ENCODE data around the gene UBE3D. TPM values are rescaled to one million over a fixed set of nuclear protein-coding genes. Genes with fewer than 3 reads are reported as not detected.

UBE3D gene
- total RNA-seq, 2 donors from 2014 or later = 6.0 to 11.9 TPM

DNA sequence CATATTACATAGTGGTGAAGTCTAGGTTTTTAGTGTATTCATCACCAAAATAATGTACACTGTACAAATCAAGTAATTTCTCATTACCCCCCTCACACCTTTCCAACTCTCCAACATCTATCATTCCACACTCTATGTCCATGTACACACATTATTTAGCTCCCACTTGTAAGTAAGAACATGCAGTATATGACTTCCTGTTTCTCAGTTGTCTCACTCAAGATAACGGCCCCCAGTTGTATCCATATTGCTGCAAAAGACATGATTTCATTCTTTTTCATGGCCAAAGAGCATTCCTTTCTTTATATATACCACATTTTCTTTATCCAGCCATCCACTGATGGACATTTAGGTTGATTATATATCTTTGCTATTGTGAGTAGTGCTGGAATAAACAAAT lies 86.0 kb downstream of the UBE3D start:
- Mint-ChIP-seq H3K9me3 (no peaks in the 10 kb centered on the region), H3K27ac (no peak overlapping the region), H3K4me3 (no peak overlapping the region), H3K36me3 (no peaks in the 10 kb centered on the region), H3K27me3 (no peaks in the 10 kb centered on the region), H3K4me1 (ENCODE audit: low read depth in 2 of 2) (no peaks in the 10 kb centered on the region)
- no peak for ATAC-seq
- DNase-seq (ENCODE audit: low spot score) = no peak

DNA sequence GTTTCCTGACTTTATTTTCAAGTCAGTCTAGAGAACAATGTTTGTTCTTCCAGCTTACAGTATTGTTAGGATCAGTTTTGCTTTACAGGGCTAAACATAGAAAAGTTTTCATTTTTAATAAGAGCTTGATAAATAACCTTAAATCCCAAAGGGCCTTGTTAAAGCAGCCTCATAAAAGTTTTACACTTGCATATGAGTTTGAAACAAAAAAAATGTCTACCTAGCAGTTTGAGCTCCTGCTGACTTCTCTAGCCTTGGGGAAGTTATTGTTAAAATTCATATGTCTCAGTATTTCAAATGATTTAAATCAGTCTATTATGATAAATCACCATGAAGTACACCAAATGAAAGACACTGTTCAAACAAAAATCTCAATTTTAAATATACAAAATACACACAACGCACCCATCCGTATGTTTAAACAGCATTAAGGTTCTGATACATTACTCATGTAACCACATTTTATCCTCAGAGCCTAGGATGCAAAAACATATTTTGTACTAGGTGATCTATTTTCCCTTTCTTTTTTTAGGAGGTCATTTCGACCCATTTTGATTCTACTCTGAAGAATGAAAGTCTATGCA lies 87.2 kb downstream of the UBE3D start:
- Mint-ChIP-seq H3K4me3 (no peak overlapping the region), H3K27me3 (no peaks in the 10 kb centered on the region), H3K4me1 (ENCODE audit: low read depth in 2 of 2) (no peaks in the 10 kb centered on the region), H3K36me3 (no peaks in the 10 kb centered on the region), H3K9me3 (no peaks in the 10 kb centered on the region), H3K27ac (no peak overlapping the region)
- DNase-seq (ENCODE audit: low spot score) (no peak), ATAC-seq (no peak)

DNA sequence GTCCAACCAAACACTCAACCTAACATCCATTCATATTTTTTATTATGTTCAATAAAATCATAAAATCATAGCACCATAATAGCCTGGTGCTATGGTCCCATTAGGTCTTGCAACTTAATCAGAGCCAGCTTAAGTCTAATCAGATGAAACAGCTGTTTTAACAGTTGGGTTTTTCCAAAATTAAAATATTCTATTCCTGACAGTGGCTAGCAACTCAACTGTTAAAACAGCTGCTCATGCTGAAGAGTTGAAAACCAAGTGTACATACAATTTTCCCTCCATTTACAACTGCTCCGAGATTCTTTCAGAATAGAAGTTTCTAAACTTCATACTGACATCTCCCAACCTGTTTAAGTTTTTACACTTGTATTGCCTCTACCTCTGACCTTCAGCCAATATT lies 89.5 kb downstream of the UBE3D start:
- ATAC-seq (no peak), DNase-seq (ENCODE audit: low spot score) (no peak)
- H3K9me3 Mint-ChIP-seq = no peaks in the 10 kb centered on the region
- no peak overlapping the region for H3K4me3 Mint-ChIP-seq
- no peaks in the 10 kb centered on the region for H3K27me3 Mint-ChIP-seq
- peaks cover 5% of the 10 kb centered on the region in 2 donors for H3K4me1 Mint-ChIP-seq (ENCODE audit: low read depth in 2 of 2)
- H3K36me3 Mint-ChIP-seq = no peaks in the 10 kb centered on the region
- H3K27ac Mint-ChIP-seq = no peak overlapping the region

DNA sequence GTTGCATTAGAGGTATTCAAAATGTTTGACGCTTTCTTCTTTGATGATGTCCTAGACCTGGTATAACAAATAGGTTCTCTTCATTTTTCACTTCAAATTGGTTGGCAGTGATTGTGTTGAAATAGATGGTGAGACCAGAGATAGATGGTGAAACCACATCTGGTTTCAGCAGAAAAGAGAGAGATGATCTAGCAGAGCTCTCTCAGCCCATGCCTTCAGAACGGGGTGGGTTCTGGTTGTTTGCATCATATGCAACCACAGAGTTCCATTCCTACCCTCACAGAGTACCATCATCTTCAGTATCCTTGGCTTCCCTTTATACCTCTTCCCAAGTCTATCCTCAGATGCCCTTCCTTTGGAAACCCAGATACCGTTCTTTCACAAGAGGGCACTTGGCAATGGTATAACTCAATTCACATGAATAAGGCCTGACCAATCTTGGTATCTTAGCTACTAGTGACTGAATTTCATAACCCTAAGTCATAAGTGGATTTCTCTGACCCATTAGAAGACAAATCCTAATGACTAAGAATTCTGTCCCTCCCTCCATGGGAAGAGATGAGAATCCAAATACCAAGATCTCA lies 93.7 kb downstream of the UBE3D start:
- Mint-ChIP-seq H3K27ac (no peak overlapping the region), H3K4me1 (ENCODE audit: low read depth in 2 of 2) (peaks cover 5% of the 10 kb centered on the region in 2 donors), H3K36me3 (no peaks in the 10 kb centered on the region), H3K9me3 (no peaks in the 10 kb centered on the region), H3K27me3 (no peaks in the 10 kb centered on the region), H3K4me3 (no peak overlapping the region)
- DNase-seq (ENCODE audit: low spot score) = no peak
- ATAC-seq = no peak

DNA sequence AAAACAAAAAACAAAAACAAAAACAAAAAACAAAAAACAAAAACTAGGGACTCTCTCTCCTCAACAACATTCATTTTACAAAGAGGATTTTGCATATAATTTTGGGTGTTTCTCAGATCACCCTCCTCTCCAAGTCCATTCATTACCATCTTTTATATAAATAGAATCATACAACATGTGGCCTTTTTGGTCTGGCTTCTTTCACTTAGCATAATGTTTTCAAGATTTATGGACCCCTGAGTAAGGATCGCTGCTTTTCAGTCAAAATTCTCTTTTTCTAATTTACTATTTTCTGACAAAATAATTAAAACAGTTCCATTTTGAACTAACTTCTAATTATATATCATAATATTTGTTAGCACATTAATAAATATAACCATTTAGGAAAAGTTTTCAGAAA lies 94.8 kb downstream of the UBE3D start:
- no peaks in the 10 kb centered on the region for H3K27me3 Mint-ChIP-seq
- DNase-seq (ENCODE audit: low spot score) (no peak), ATAC-seq (no peak)
- H3K36me3 Mint-ChIP-seq = no peaks in the 10 kb centered on the region
- peaks cover 5% of the 10 kb centered on the region in 2 donors for H3K4me1 Mint-ChIP-seq (ENCODE audit: low read depth in 2 of 2)
- H3K4me3 Mint-ChIP-seq = no peak overlapping the region
- no peak overlapping the region for H3K27ac Mint-ChIP-seq
- no peaks in the 10 kb centered on the region for H3K9me3 Mint-ChIP-seq

DNA sequence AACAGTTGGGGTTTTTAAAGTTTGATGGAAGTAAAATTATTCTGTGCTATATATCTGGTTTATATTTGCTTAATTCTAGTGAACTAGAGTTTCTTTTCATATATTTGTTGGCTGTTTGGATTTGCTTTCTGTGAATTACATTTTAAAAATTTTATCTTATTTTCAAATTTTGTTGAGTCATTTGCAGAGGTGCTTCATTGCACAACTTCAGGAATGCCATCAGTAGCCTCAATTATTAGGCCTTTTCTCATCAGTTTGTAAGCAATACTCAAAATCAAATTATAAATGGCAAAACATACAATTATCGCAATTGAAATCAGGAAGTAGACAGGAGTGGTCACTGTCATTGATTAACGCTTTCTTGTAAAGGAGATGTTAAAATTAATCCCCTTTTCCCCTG lies 96.9 kb downstream of the UBE3D start:
- Mint-ChIP-seq H3K27ac (no peak overlapping the region), H3K4me3 (no peak overlapping the region), H3K4me1 (ENCODE audit: low read depth in 2 of 2) (peaks cover 5% of the 10 kb centered on the region in 2 donors), H3K9me3 (no peaks in the 10 kb centered on the region), H3K27me3 (no peaks in the 10 kb centered on the region), H3K36me3 (no peaks in the 10 kb centered on the region)
- no peak for ATAC-seq
- DNase-seq (ENCODE audit: low spot score) = no peak

DNA sequence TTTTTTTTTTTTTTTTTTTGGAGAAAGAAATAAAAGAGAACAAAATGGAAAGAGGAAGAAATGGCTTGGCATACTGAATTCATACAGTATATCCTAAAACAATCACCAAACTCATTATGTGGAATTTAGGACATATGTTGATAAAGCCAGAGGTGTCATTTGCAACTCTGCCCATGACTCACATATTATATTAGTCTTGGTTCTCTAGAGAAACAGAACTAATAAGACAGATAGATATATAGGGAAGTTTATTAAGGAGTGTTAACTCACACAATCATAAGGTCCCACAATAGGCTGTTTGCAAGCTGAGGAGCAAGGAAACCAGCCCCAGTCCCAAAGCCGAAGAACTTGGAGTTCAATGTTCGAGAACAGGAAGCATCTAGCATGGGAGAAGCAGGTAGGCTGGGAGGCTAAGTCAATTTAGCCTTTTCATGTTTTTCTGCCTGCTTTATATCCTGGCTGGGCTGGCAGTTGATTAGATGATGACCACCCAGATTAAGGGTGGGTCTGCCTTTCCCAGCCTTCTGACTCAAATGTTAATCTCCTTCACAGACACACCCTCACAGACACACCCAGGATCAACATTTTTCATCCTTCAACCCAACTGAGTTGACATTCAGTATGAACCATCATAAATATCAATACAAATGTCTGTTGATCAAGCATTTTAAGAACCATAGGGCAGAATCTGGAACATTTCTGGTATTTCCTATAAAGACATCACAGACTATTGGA lies 102.3 kb downstream of the UBE3D start:
- Mint-ChIP-seq H3K9me3 (no peaks in the 10 kb centered on the region), H3K27me3 (no peaks in the 10 kb centered on the region), H3K4me1 (ENCODE audit: low read depth in 2 of 2) (no peaks in the 10 kb centered on the region), H3K4me3 (no peak overlapping the region), H3K36me3 (no peaks in the 10 kb centered on the region), H3K27ac (no peak overlapping the region)
- DNase-seq (ENCODE audit: low spot score) (no peak), ATAC-seq (no peak)

DNA sequence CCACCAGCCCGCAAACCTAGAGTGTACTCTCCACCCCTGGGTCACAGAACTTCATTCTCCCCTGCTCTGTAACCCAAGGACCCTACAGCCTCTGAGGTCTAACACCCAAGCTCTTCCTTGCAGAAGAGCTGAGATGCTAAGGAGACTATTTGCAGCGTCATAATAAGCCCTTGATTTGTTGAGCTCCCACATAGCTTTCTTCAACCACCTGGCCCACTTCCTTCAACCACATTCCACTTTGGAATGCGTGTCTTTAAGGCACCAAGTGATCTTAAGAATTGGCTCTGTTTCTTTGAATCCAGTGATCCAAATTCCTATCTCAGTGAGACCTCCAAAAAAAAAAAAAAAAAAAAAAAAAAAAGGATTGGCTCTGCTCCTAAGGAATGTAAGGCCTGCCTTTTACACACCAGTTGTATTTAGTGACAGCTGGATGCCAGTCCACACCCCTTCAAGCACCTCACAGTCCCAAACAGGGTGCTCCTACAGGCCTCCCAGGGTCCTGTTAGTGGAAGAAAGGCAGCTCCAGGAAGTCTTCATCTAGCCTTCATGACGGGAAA lies 106.2 kb downstream of the UBE3D start:
- ATAC-seq (no peak), DNase-seq (ENCODE audit: low spot score) (no peak)
- H3K4me1 Mint-ChIP-seq (ENCODE audit: low read depth in 2 of 2) = no peaks in the 10 kb centered on the region
- no peak overlapping the region for H3K4me3 Mint-ChIP-seq
- no peak overlapping the region for H3K27ac Mint-ChIP-seq
- no peaks in the 10 kb centered on the region for H3K27me3 Mint-ChIP-seq
- H3K36me3 Mint-ChIP-seq = no peaks in the 10 kb centered on the region
- no peaks in the 10 kb centered on the region for H3K9me3 Mint-ChIP-seq

DNA sequence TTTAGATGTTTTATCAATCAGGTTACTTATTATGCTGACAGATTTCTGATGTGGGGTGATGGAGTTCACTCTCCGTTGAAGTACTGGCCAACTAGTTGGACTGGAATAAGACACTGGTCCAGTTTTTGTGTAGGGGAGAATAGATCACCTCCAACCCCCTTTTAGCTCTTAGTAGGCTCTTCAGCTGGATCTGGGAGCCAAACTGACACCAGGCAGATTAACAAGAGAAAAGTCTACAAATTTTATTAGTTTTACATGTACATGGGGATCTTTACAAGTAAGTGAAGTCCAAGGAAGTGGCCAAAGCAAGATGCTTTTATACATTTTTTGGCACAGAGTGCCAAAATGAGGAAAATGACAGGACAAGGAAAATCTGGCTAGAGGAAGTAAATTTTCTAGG lies 107.1 kb downstream of the UBE3D start:
- H3K27me3 Mint-ChIP-seq = no peaks in the 10 kb centered on the region
- H3K4me3 Mint-ChIP-seq = no peak overlapping the region
- no peak for DNase-seq (ENCODE audit: low spot score)
- H3K36me3 Mint-ChIP-seq = peaks cover 3% of the 10 kb centered on the region
- H3K4me1 Mint-ChIP-seq (ENCODE audit: low read depth in 2 of 2) = no peaks in the 10 kb centered on the region
- ATAC-seq = no peak
- H3K27ac Mint-ChIP-seq = no peak overlapping the region
- no peaks in the 10 kb centered on the region for H3K9me3 Mint-ChIP-seq

DNA sequence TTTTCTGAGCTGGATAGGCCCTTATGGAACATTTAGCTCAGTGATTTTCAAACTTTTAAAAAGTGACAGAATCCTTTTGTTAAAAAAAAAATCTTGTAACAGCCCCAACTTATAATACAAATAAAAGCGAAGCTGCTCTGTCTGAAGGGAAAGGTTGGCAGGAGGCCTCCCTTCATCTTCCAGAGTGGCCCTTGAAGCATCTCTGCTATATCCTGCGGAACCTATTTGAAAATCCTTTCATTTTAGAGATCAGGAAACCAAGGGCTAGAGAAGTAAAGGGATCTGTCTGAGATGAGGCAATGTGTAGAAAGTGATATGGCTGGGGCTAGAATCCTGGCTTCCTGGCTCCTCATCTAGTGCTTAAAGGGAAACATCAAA lies 107.8 kb downstream of the UBE3D start:
- DNase-seq (ENCODE audit: low spot score) (no peak), ATAC-seq (no peak)
- no peaks in the 10 kb centered on the region for H3K27me3 Mint-ChIP-seq
- no peaks in the 10 kb centered on the region for H3K4me1 Mint-ChIP-seq (ENCODE audit: low read depth in 2 of 2)
- H3K9me3 Mint-ChIP-seq = no peaks in the 10 kb centered on the region
- peaks cover 6% of the 10 kb centered on the region for H3K36me3 Mint-ChIP-seq
- no peak overlapping the region for H3K27ac Mint-ChIP-seq
- no peak overlapping the region for H3K4me3 Mint-ChIP-seq

DNA sequence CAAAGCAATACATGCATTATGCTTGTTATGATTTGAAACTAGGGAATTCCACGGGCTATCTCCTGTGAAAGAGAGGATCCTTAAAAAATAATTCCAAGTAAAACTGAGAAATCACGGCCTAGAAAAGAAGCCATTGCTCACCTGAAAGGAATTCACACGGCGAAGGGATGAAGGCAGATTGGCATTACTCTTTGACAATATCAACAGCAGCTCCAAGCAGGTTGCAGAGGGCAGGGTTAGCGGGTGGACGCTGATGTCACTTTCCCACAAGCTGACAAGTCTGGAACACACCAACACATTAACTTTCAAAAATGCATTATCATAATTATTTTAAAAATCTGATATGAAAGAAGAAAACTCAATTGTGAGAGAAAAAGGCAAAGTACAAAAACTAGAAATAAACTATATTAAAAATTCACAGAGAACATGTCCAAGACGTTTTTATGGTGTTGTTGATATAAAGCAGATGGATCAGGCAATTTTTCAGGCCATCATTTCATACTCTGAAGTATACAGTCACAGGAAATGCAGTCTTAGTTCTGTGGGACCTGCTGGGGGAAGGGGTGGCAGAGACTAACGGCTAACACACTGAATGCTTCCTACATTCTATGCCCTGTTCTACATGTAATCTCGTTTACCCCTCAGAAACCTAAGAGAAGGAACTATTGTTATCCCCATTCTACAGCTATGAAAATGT lies 108.3 kb downstream of the UBE3D start:
- ATAC-seq = no peak
- Mint-ChIP-seq H3K27ac (no peak overlapping the region), H3K4me1 (ENCODE audit: low read depth in 2 of 2) (no peaks in the 10 kb centered on the region)

DNA sequence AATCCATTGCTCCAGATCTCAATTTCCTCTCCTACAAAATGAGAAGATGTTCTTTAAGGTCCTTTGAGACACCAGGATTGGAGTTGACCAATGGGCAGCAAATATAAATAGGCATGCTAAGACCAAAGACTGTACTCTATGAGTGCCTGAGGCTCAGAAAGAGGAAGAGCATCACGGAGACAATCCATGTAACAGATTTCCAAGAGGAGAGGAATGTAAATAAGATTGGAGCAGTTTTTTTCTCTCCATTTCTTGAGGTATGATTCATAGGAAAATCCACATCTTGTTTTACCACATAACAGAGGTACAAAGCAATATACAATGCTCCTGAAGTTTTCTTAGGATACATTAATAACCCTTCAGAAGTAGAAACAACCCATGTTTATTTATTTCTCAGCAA lies 109.8 kb downstream of the UBE3D start:
- no peak overlapping the region for H3K4me3 Mint-ChIP-seq
- H3K27ac Mint-ChIP-seq = no peak overlapping the region
- DNase-seq (ENCODE audit: low spot score) = no peak
- no peaks in the 10 kb centered on the region for H3K4me1 Mint-ChIP-seq (ENCODE audit: low read depth in 2 of 2)
- no peaks in the 10 kb centered on the region for H3K9me3 Mint-ChIP-seq
- no peak for ATAC-seq
- peaks cover 6% of the 10 kb centered on the region for H3K36me3 Mint-ChIP-seq
- no peaks in the 10 kb centered on the region for H3K27me3 Mint-ChIP-seq

More for the DNA sequence above, 108.3 kb downstream of the UBE3D start:
- DNase-seq (ENCODE audit: low spot score) = no peak
- Mint-ChIP-seq H3K4me3 (no peak overlapping the region), H3K36me3 (peaks cover 6% of the 10 kb centered on the region), H3K9me3 (no peaks in the 10 kb centered on the region), H3K27me3 (no peaks in the 10 kb centered on the region)

DNA sequence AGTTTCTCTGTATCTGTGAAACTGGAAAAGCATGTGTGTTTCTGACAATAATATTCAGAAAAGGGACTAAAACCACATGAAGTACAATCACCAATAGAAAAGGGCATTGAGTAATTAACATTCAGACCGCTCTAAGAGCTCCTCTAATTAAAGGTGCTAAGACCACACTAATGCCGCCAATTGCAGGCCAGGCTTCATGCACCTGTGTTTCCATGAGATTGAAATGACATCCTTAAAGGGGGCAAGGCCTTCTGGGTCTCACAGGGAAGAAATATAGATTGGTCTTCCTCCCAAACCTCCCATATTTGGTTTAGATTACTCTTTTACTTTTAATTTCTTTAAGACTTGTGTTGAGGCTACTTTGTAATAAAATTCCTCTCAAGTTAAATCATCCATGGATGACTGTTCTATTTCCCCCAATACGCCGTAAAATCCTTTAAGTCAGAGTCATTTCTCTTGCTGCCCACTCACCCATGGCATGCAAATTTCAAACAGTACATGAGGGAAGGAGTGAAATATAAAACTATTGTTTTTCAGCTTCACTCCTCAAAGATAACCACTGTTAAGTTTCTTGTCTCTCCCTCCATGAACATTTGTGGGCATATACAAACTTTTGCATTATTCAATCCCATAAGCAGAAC lies 110.6 kb downstream of the UBE3D start:
- H3K36me3 Mint-ChIP-seq = peaks cover 6% of the 10 kb centered on the region

More for the DNA sequence above, 110.6 kb downstream of the UBE3D start:
- no peak overlapping the region for H3K4me3 Mint-ChIP-seq
- H3K27me3 Mint-ChIP-seq = no peaks in the 10 kb centered on the region
- DNase-seq (ENCODE audit: low spot score) = no peak
- no peaks in the 10 kb centered on the region for H3K9me3 Mint-ChIP-seq
- no peaks in the 10 kb centered on the region for H3K4me1 Mint-ChIP-seq (ENCODE audit: low read depth in 2 of 2)
- no peak for ATAC-seq
- no peak overlapping the region for H3K27ac Mint-ChIP-seq

Data from natural killer cell treated with Interleukin-12 subunit alpha and Interleukin-12 subunit beta and Interleukin-15 and Interleukin-18, amount 100 ng/mL, for 72 hours (primary cell).